Stimulated activated CD8-positive, alpha-beta memory T cell treated with anti-CD3 and anti-CD28 coated beads, Interleukin-7, amount 100 ng/mL, for 1 hour (primary cell): ENCODE measurements around the gene C11orf71.
A peak's percentile ranks its signal among the peaks of the same experiment; 100 is the strongest.

Experiments used
- DNase-seq, 2 donors: peaks; one replicate each; pipeline ENCODE4 v3.0.0-alpha.2; 2020; ENCODE audit warnings: low read depth in 2 of 2

C11orf71 gene

GRCh38 chr11:114400216-114400914 lies at the start of gene C11orf71, which contains the start of gene RBM7:
C11orf71 (minus strand) TSS chr11:114400511; CDS start chr11:114400331, 180 bp downstream.
RBM7 (plus strand) TSS chr11:114400666; CDS start chr11:114400672, 6 bp downstream.
- DNase-seq, result peak; percentile 96 to 97

- no peak for DNase-seq
Measured at GRCh38 chr11:114449845-114450244, 49.5 kb upstream of the C11orf71 start.

- no peak for DNase-seq
Measured at GRCh38 chr11:114448749-114449482, 48.6 kb upstream of the C11orf71 start.

- DNase-seq, result no peak
Measured at GRCh38 chr11:114447892-114448291, 47.6 kb upstream of the C11orf71 start.

- no peak for DNase-seq
Measured at GRCh38 chr11:114447444-114447843, 47.1 kb upstream of the C11orf71 start.

GRCh38 chr11:114442536-114442935 lies 42.2 kb upstream of the C11orf71 start:
- DNase-seq, result no peak

GRCh38 chr11:114441921-114442320 lies 41.6 kb upstream of the C11orf71 start:
- DNase-seq, result no peak

- no peak for DNase-seq
Measured at GRCh38 chr11:114440971-114441763, 40.9 kb upstream of the C11orf71 start.

GRCh38 chr11:114440121-114440860 lies 40.0 kb upstream of the C11orf71 start:
- no peak for DNase-seq

- DNase-seq, result peak; percentile 85 to 87
Measured at GRCh38 chr11:114439229-114440120, 39.2 kb upstream of the C11orf71 start, which contains the start of gene REXO2. REXO2 (plus strand) TSS chr11:114439467; CDS start chr11:114439529, 62 bp downstream.

GRCh38 chr11:114438303-114438702 lies 38.0 kb upstream of the C11orf71 start:
- no peak for DNase-seq

GRCh38 chr11:114433376-114433775 lies 33.1 kb upstream of the C11orf71 start:
- no peak for DNase-seq

GRCh38 chr11:114432893-114433292 lies 32.6 kb upstream of the C11orf71 start:
- DNase-seq, result no peak

GRCh38 chr11:114430290-114430689 lies 30.0 kb upstream of the C11orf71 start:
- no peak for DNase-seq

GRCh38 chr11:114426280-114426679 lies 26.0 kb upstream of the C11orf71 start:
- DNase-seq, result no peak

GRCh38 chr11:114416441-114416961 lies 16.2 kb upstream of the C11orf71 start:
- no peak for DNase-seq

- no peak for DNase-seq
Measured at GRCh38 chr11:114413958-114414357, 13.6 kb upstream of the C11orf71 start.

GRCh38 chr11:114412946-114413345 lies 12.6 kb upstream of the C11orf71 start:
- no peak for DNase-seq

- no peak for DNase-seq
Measured at GRCh38 chr11:114401311-114401710, 1.0 kb upstream of the C11orf71 start.

GRCh38 chr11:114400915-114401223 lies 558 bp upstream of the C11orf71 start:
- no peak for DNase-seq
